HG03565 (cell line): ENCODE results near the gene RANBP17.
"Not testable (repeated sequence)": the region's sequence is repeated elsewhere in the genome, so short reads cannot be mapped to it uniquely, and the experiment has no call there.

ENCODE experiments used
- ATAC-seq: cut with Tn5 transposase; IDR thresholded peaks from one replicate; pipeline ENCODE4 v1.9.1; 2021; ENCODE audit warnings: mild to moderate bottlenecking, moderate library complexity; ENCODE audit not compliant: unreplicated experiment

The RANBP17 gene

GRCh38 chr5:170861917-170862766 lies at the start of gene RANBP17:
Gene RANBP17 (plus strand): TSS chr5:170862018.
- no peak for ATAC-seq

DNA sequence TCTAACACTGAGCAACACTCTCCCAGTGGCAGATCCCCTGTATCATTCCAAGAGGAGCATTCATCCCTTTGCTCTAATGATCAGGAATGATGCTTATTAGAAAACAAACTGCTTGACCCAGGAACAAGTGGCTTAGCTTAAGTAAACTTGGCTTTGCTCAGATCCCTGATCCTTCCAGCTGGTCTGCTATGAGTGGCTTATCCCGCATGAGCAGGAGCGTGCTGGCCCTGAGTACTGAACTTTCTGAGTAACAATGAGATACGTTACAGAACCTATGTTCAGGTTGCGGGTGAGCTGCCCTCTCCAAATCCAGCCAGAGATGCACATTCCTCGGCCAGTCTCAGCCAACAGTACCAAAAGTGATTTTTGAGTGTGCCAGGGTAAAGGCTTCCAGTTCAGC lies 48.6 kb upstream of the RANBP17 start:
- no peak for ATAC-seq

DNA sequence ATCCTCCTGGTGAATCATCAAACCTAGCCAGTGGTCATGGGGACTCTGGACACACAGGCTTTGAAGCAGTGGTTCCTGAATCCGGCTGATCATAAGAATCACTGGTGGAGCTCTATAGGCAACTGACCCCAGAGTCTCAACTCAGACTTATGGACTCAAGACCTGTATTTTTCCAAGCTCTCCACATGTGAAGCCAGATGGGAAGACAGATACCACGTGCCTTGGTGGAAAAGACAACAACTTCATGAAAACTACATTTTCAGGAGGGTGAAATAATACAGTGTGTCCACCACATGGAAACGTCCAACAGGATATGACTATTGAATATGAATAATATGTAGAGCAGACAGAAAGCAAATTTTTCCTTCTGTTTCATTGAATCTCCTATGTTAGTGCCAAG lies 44.6 kb upstream of the RANBP17 start:
- no peak for ATAC-seq

- no peak for ATAC-seq
Measured at GRCh38 chr5:170818232-170818631, 43.6 kb upstream of the RANBP17 start.

- no peak for ATAC-seq
Measured at GRCh38 chr5:170819824-170820223, 42.0 kb upstream of the RANBP17 start.

DNA sequence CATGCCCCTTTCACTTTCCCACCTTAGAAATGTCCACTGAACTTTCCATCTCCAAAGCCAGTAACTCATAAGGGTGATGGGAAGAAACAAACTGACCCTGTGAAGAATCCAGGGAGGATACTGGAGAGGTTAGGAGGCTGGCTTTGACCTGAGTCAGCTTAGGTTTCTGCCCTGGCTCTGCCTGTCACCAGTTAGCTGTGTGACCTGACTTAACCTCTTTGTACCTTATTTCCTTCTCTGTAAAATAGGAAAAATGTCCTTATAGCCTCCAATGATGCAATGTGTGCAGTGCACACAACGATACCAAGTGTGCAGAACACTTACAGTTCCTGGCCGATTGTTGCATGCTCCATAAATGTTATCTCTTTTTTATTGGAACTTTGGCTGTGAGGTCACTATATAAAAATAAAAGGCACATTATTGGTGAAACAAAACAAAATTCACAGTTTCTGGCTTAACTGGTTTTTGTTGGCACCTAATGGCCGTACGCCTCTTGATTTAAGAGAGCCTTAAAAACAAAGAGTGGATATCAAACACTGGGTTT lies 40.5 kb upstream of the RANBP17 start:
- ATAC-seq, result no peak

DNA sequence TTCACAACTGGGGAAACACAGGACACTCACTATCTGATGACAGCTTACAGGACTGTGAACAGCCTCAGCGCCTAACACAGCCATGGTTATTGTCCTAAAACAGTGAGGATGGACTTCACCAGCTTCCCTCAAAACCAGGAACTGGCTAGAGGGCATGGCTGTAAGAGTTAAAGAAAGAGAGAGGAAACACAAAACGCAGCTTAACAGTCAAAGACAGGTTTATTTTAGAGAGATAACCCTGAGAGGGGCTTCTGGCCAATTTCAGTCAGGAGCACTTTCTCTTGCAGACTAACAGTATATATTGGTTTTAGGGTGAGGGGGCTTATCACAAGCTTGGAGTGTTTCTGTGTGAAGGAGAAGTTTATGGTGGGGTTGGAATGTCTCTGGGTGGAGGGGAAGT lies 35.7 kb upstream of the RANBP17 start:
- no peak for ATAC-seq

GRCh38 chr5:170832241-170832640 lies 29.6 kb upstream of the RANBP17 start:
- ATAC-seq, result no peak

- ATAC-seq, result not testable (repeated sequence)
Measured at GRCh38 chr5:170833981-170834380, 27.8 kb upstream of the RANBP17 start.

DNA sequence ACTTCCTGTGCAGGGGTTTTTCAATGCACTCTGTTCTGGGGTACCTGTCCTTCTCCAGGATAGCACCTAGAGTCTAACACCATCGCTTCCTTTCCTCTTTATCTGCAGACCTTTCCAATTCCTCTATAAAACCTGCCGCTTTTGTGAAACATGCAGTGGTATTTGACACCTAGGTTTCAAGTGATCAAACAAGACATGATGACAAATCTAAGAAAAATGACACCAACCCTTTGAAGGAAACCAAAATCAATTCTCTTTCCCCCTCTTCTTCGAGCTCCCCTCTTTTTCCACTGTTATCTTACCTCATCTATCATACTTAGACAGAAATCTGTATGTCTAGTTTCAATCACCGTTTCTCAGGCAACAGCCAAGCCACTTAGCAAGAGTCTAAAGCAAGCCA lies 25.6 kb upstream of the RANBP17 start:
- ATAC-seq, result no peak

- ATAC-seq, result peak; percentile 56
Measured at GRCh38 chr5:170843870-170844269, 17.9 kb upstream of the RANBP17 start.

- ATAC-seq, result no peak
Measured at GRCh38 chr5:170844651-170845050, 17.2 kb upstream of the RANBP17 start.

GRCh38 chr5:170846416-170846815 lies 15.4 kb upstream of the RANBP17 start:
- ATAC-seq, result no peak

- ATAC-seq, result no peak
Measured at GRCh38 chr5:170846846-170847245, 15.0 kb upstream of the RANBP17 start.

DNA sequence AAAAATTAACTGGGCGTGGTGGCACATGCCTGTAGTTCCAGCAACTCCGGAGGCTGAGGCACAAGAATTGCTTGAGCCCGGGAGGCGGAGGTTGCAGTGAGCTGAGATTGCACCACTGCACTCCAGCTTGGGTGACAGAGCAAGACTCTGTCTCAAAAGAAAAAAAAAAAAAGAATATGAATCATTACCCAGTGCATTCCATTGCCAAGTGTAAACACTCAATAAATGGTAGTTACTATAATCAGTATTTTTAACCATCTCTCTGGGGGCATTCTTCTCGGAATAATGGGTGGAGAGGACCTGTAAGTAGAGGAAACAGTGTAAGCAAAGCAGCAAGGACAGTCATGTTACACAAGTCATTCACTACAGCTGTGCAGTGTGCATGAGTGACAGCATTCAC lies 13.8 kb upstream of the RANBP17 start:
- no peak for ATAC-seq

DNA sequence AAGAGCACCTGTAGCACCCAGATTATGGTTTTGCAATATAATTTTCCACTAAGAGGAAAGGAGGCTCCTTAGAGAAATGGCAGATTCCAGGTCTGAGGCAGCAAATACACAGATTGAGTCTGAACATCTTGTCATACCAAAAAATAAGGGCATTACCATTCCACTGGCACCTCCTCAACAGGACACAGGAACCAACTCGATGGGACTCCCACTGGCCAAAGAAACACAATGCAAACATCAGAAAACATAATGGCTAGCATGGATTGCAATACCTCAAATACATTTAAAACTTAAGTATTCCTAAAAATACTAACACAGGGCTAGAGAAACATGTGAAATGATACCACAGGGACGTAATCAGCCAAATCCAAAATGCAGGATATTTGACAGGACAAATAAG lies 12.4 kb upstream of the RANBP17 start:
- ATAC-seq, result no peak

GRCh38 chr5:170854566-170854965 lies 7.3 kb upstream of the RANBP17 start:
- no peak for ATAC-seq

GRCh38 chr5:170857066-170857465 lies 4.8 kb upstream of the RANBP17 start:
- no peak for ATAC-seq

DNA sequence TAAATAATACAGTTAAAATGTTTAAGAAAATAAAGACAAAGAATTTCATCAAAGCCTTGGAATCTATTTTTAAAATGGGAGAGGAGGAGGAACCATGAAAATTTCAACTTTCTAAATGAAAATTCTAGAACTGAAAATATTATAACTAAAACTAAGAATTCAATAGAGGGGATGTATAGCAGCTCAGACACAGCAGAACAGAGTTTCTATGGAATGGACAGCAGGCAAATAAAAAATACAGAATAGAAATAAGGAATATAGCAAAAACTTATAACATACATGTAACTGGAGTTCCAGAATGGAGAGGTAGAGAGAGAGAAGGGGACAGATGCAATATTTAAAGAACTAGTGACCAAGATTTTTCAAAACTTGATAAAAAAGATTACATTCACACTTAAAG lies 1.4 kb upstream of the RANBP17 start:
- no peak for ATAC-seq

- ATAC-seq, result no peak
Measured at GRCh38 chr5:170860818-170861666, 776 bp upstream of the RANBP17 start.

DNA sequence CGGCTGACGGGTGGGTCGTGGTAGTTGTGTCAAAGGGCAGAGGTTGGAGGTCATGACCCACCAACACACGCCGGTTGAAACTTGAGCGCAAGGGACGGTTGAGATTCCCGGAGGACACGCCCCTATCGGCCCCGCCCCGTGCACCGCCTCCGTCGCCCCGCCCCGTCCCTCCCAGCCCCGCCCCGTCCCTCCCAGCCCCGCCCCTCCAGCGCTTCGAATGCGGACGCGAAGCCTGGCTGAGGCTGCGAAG lies 226 bp upstream of the RANBP17 start:
- ATAC-seq, result no peak

- no peak for ATAC-seq
Measured at GRCh38 chr5:170863646-170864045, 1.8 kb downstream of the RANBP17 start.
